Colonic mucosa (tissue), 4 donors: Measurements from ENCODE around the gene DOK5. TPM values are rescaled to one million over a fixed set of nuclear protein-coding genes. Genes with fewer than 3 reads are reported as not detected.

ENCODE experiments used
- DNase-seq: peaks from one replicate; pipeline ENCODE4 v3.0.0-alpha.2; 2020
- H3K27ac ChIP-seq: fragments of 200-600 bp; one replicate; pipeline ENCODE4 v1.8.0; 2021
- H3K27me3 ChIP-seq: fragments of 200-600 bp; one replicate; pipeline ENCODE4 v1.8.0; 2021
- H3K36me3 ChIP-seq: fragments of 200-600 bp; one replicate; pipeline ENCODE4 v1.8.0; 2021
- H3K4me1 ChIP-seq: fragments of 200-600 bp; one replicate; pipeline ENCODE4 v1.8.0; 2021; ENCODE audit warnings: mild to moderate bottlenecking
- H3K4me3 ChIP-seq: fragments of 200-600 bp; one replicate; pipeline ENCODE4 v1.8.0; 2021
- H3K9ac ChIP-seq, 2 donors: one replicate each; pipeline ENCODE4 v1.7.0; 2013; ENCODE audit warnings: control low read depth in 2 of 2, low read depth in 2 of 2, low read length in 2 of 2
- H3K9me3 ChIP-seq: fragments of 200-600 bp; one replicate; pipeline ENCODE4 v1.8.0; 2021
- CTCF ChIP-seq: fragments of 200-600 bp; IDR thresholded peaks from one replicate; pipeline ENCODE4 v1.8.0; 2022; ENCODE audit warnings: antibody characterized with exemption, mild to moderate bottlenecking
- intact Hi-C: fragments of 100-400 bp; cut with DNase I; formaldehyde crosslinking; loops from one replicate; pipeline ENCODE4 v1.14.1; 2022
- total RNA-seq, 2 donors: library from RNA; stranded (reverse); fragmentation: NEBNext Ultra II Directional in 1 of 2; extraction: Animal tissue kit (Norgen Biotek cat#: 25700) in 1 of 2; gene quantifications; one replicate each; pipeline ENCODE4 v1.2.1, GENCODE V29; 2021
- donor health status: healthy.
- donor health status: DM: no; HTN: no; CAD: no.
- donor health status: DM: no; HTN: no; CAD: no.

The DOK5 gene
- total RNA-seq, 2 donors from 2014 or later, result 0.80 TPM; not detected in 1

GRCh38 chr20:54485631-54486030 lies 10.2 kb downstream of the DOK5 start:
- TF ChIP-seq CTCF, result no peak
- Histone ChIP-seq H3K27me3 (no peaks in the 10 kb centered on the region), H3K4me1 (no peaks in the 10 kb centered on the region), H3K4me3 (no peak overlapping the region), H3K9ac (no peak overlapping the region), H3K36me3 (no peaks in the 10 kb centered on the region), H3K9me3 (no peaks in the 10 kb centered on the region), H3K27ac (no peak overlapping the region)
- no peak for DNase-seq
- intact Hi-C loops, result no loop called here

- H3K27me3 ChIP-seq, result no peaks in the 10 kb centered on the region
- no peaks in the 10 kb centered on the region for H3K9me3 ChIP-seq
- no peak for DNase-seq
- no peak for TF ChIP-seq CTCF
- intact Hi-C loops, result no loop called here
- H3K4me3 ChIP-seq, result no peak overlapping the region
- H3K36me3 ChIP-seq, result no peaks in the 10 kb centered on the region
- H3K27ac ChIP-seq, result no peak overlapping the region
- H3K9ac ChIP-seq, result no peak overlapping the region
- H3K4me1 ChIP-seq, result no peaks in the 10 kb centered on the region
Observed at GRCh38 chr20:54486585-54486984, 11.2 kb downstream of the DOK5 start.

- Histone ChIP-seq H3K9me3 (no peaks in the 10 kb centered on the region), H3K36me3 (no peaks in the 10 kb centered on the region), H3K27ac (no peak overlapping the region), H3K4me3 (no peak overlapping the region), H3K9ac (no peak overlapping the region), H3K4me1 (no peaks in the 10 kb centered on the region), H3K27me3 (no peaks in the 10 kb centered on the region)
- no peak for DNase-seq
- no peak for TF ChIP-seq CTCF
- intact Hi-C loops, result no loop called here
Observed at GRCh38 chr20:54488442-54488841, 13.0 kb downstream of the DOK5 start.

- H3K4me3 ChIP-seq, result no peak overlapping the region
- no peaks in the 10 kb centered on the region for H3K36me3 ChIP-seq
- TF ChIP-seq CTCF, result no peak
- H3K4me1 ChIP-seq, result no peaks in the 10 kb centered on the region
- H3K9me3 ChIP-seq, result no peaks in the 10 kb centered on the region
- no peak overlapping the region for H3K9ac ChIP-seq
- no peak for DNase-seq
- H3K27ac ChIP-seq, result no peak overlapping the region
- no peaks in the 10 kb centered on the region for H3K27me3 ChIP-seq
- intact Hi-C loops, result no loop called here
Observed at GRCh38 chr20:54491506-54491905, 16.1 kb downstream of the DOK5 start.

GRCh38 chr20:54494303-54495006 lies 19.1 kb downstream of the DOK5 start:
- Histone ChIP-seq H3K9ac (no peak overlapping the region), H3K27me3 (no peaks in the 10 kb centered on the region), H3K4me1 (no peaks in the 10 kb centered on the region), H3K36me3 (no peaks in the 10 kb centered on the region), H3K9me3 (no peaks in the 10 kb centered on the region), H3K4me3 (no peak overlapping the region), H3K27ac (no peak overlapping the region)
- DNase-seq, result no peak
- no peak for TF ChIP-seq CTCF
- intact Hi-C loops, result no loop called here
